Adipocyte (in vitro differentiated cells): ENCODE measurements around the gene CFAP61.
"Not testable (repeated sequence)": the region's sequence is repeated elsewhere in the genome, so short reads cannot be mapped to it uniquely, and the experiment has no call there.

ENCODE experiments used
- DNase-seq: peaks from one replicate; pipeline ENCODE4 v3.0.0-alpha.2; 2015; ENCODE audit warnings: low read depth
- H3K27me3 ChIP-seq: replicated peaks from 2 replicates; pipeline ENCODE4 v1.7.0; 2013; ENCODE audit warnings: mild to moderate bottlenecking, low read length, moderate library complexity; ENCODE audit not compliant: control insufficient read depth, insufficient read depth
- H3K36me3 ChIP-seq: 2 replicates; pipeline ENCODE4 v1.7.0; 2013; ENCODE audit warnings: low read length, mild to moderate bottlenecking, moderate library complexity; ENCODE audit not compliant: control insufficient read depth, insufficient read depth, severe bottlenecking
- H3K4me1 ChIP-seq: 2 replicates; pipeline ENCODE4 v1.7.0; 2013; ENCODE audit warnings: mild to moderate bottlenecking, low read length, moderate library complexity; ENCODE audit not compliant: control insufficient read depth, insufficient read depth
- H3K4me3 ChIP-seq: 2 replicates; pipeline ENCODE4 v1.7.0; 2013; ENCODE audit warnings: mild to moderate bottlenecking, low read length, moderate library complexity
- H3K9ac ChIP-seq: 2 replicates; pipeline ENCODE4 v1.7.0; 2013; ENCODE audit warnings: mild to moderate bottlenecking, low read length, moderate library complexity
- H3K9me3 ChIP-seq: 2 replicates; pipeline ENCODE4 v1.7.0; 2013; ENCODE audit warnings: mild to moderate bottlenecking, low read length, moderate library complexity; ENCODE audit not compliant: control insufficient read depth

CFAP61 gene

DNA sequence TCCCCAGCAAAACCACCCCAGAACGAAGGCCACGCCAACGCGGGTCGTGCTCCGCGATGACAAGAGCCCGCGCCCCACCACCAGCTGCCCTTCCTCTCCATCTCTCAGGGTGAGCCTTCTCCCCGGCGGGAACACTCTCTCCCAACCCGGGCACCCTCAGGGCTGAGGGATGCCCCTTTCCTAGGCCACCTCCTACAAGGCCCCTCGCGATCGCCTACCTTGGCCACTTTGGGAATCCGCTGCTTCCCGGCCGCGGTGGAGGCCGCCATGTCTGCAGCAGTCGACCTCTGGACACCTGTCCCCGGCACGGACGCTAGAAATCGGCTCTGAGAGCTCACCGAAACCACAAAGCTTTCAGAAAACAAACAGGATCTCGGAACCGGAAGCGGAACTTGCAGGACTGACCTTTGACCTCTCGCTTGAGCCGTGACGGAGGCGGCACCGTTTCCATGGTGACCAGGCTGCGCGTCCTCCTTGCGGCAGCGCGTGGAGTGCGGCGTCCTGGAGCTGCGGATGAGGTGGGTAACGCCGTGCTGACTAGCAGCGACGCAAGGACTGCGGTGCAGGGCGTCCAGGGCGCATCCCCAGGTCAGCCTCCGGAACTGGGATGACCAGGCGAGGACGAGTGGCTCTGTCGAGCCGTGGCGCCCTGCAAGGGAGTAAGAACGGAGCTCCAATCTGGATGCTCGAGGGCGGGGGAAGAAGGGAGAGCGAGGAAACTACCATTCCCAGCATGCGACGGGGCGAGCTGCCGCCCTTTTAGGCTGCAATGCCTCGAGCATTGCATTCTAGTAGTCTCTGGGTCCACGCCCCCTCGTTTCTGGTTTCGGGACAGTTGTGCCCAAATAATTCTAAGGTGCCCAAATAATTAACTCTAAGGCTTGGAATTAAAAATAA, at the start of gene CFAP61, which contains the start of gene CRNKL1:
CFAP61 (plus strand) TSS at position 459 of the 897 bp plus-strand sequence. CDS start 4,122 bp downstream, outside the sequence.
CRNKL1 (minus strand) TSS at position 393 of the 897 bp plus-strand sequence; CDS start at position 269, 124 bp downstream.
- peaks cover 7% of the 10 kb centered on the region for H3K4me1 ChIP-seq
- peak; percentile 98 for DNase-seq
- H3K36me3 ChIP-seq = peaks cover 31% of the 10 kb centered on the region
- peak within 1 kb of the TSS; percentile 89 for H3K4me3 ChIP-seq
- no peaks in the 10 kb centered on the region for H3K27me3 ChIP-seq
- H3K9ac ChIP-seq = peak within 1 kb of the TSS; percentile 91
- H3K9me3 ChIP-seq = no peaks in the 10 kb centered on the region

- Histone ChIP-seq H3K9me3 (no peaks in the 10 kb centered on the region), H3K4me3 (peak overlapping the region; percentile 78), H3K4me1 (peaks cover 45% of the 10 kb centered on the region), H3K36me3 (peaks cover 29% of the 10 kb centered on the region), H3K9ac (peak overlapping the region; percentile 84), H3K27me3 (no peaks in the 10 kb centered on the region)
- DNase-seq = no peak
Observed at GRCh38 chr20:20003031-20003954, 49.0 kb upstream of the CFAP61 start.

DNA sequence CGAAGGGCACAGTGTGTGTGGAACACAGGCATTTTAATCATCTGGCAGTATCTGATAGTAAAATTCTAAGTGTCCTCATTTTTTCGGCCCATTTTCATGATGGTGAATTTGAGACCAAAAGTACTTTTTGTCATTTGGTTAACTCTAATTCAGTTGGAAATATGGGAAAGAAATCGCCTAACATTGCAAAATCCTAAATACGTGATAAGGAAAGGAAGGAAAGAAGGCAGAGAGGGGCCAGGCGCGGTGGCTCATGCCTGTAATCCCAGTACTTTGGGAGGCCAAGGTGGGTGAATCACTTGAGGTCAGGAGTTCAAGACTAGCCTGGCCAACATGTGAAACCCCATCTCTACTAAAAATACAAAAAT, 48.4 kb upstream of the CFAP61 start:
- DNase-seq, H3K27me3 ChIP-seq, H3K9me3 ChIP-seq: not testable (repeated sequence)
- Histone ChIP-seq H3K36me3 (peaks cover 22% of the 10 kb centered on the region), H3K4me1 (peaks cover 45% of the 10 kb centered on the region), H3K9ac (peak overlapping the region; percentile 84), H3K4me3 (peak overlapping the region; percentile 78)

GRCh38 chr20:20005342-20005741, 47.0 kb upstream of the CFAP61 start:
- Histone ChIP-seq H3K27me3 (no peaks in the 10 kb centered on the region), H3K9ac (no peak overlapping the region), H3K4me1 (peaks cover 47% of the 10 kb centered on the region), H3K4me3 (no peak overlapping the region), H3K9me3 (no peaks in the 10 kb centered on the region), H3K36me3 (peaks cover 8% of the 10 kb centered on the region)
- no peak for DNase-seq

GRCh38 chr20:20009784-20010253, 42.5 kb upstream of the CFAP61 start:
- H3K36me3 ChIP-seq = no peaks in the 10 kb centered on the region
- peaks cover 18% of the 10 kb centered on the region for H3K4me1 ChIP-seq
- no peak overlapping the region for H3K4me3 ChIP-seq
- H3K9me3 ChIP-seq = no peaks in the 10 kb centered on the region
- H3K27me3 ChIP-seq = no peaks in the 10 kb centered on the region
- H3K9ac ChIP-seq = peak overlapping the region; percentile 53
- DNase-seq = no peak

DNA sequence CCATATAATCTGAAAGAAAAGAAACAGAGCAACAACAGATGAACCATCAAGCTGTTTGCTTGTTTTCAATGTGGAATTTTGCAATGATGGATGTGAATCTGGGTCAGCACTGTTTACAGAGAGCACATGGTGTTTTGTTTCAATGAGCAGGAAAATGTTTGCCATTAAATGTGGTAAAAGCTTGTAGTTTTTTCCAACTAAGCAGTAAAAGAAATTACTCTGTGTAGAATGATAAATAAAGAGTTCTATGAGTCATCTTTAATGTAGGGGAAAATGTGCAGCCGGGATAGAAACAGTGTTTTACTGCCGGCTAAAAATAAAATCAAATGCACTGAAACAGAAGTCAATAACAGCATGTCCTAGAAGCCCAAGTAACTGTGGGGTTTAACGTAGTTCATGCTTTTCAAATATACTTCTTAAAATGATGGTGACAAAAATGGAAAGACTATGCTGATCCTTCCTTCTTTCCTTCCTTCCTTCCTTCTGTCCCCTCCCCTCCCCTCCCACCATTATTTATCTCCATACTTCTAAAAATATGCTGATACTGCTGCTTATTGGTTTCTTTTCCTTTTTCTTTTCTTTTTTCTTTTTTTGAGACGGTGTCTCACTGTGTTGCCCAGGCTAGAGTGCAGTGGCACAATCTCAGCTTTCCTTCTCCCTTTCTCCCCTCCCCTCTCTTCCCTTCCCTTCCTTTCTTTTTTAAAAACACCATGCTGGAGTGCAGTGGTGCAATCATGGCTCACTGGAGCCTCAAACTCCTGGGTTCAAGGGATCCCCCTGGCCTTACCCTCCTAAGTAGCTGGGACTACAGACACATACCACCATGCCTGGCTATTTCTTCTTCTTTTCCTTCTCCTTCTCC, 41.5 kb upstream of the CFAP61 start:
- H3K4me1 ChIP-seq = peaks cover 18% of the 10 kb centered on the region
- peak overlapping the region; percentile 74 for H3K4me3 ChIP-seq
- peak; percentile 84 for DNase-seq
- H3K9ac ChIP-seq = peak overlapping the region; percentile 82
- H3K27me3 ChIP-seq = no peaks in the 10 kb centered on the region
- H3K9me3 ChIP-seq = no peaks in the 10 kb centered on the region
- H3K36me3 ChIP-seq = no peaks in the 10 kb centered on the region

DNA sequence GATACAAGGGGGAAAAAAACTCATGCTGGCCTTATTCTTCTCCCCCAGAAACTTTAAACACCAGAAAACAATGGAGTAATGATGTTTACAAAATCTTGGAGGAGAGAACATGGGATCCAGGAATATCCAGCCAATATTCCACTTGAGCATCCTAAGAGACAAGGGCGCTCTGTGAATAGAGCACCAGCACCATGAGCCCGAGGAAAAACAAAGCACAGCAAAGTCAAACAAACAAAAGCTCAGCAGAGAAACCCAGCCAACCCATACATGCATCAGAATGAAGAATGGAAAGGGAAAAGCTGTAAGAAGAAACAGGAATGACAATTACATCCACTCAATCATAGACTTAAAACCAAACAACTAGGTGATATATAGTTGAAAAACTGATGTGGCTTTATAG, 39.8 kb upstream of the CFAP61 start:
- DNase-seq = no peak
- Histone ChIP-seq H3K36me3 (no peaks in the 10 kb centered on the region), H3K4me1 (peaks cover 18% of the 10 kb centered on the region), H3K9ac (no peak overlapping the region), H3K27me3 (no peaks in the 10 kb centered on the region), H3K4me3 (no peak overlapping the region), H3K9me3 (no peaks in the 10 kb centered on the region)

DNA sequence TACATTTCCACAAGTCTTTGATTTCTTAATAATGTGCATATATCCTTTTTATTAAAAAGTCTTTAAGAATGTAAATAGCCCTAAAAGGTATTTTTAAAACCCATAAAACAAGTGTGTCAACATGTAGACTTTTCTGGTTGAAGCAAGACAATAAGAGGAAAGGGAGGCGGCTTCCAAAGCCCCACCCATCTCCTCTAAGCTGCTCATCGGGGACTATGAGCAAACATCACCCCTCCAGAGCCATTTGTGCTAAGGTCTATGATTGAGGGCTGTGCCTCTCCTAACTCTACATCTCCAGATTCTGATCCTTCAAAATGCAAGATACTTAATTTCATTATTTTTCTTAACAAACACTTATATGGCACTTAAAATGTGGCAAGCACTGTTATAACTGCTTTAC, 37.7 kb upstream of the CFAP61 start:
- H3K4me1 ChIP-seq = peaks cover 34% of the 10 kb centered on the region
- H3K36me3 ChIP-seq = no peaks in the 10 kb centered on the region
- no peaks in the 10 kb centered on the region for H3K9me3 ChIP-seq
- no peak overlapping the region for H3K4me3 ChIP-seq
- H3K27me3 ChIP-seq = no peaks in the 10 kb centered on the region
- H3K9ac ChIP-seq = no peak overlapping the region
- no peak for DNase-seq

GRCh38 chr20:20017001-20017843, 35.1 kb upstream of the CFAP61 start, which contains the start of gene NAA20:
TSS of gene NAA20 (plus strand) at chr20:20017362. CDS start at chr20:20017397, 35 bp downstream.
- H3K4me1 ChIP-seq = peaks cover 17% of the 10 kb centered on the region
- DNase-seq = peak; percentile 97
- H3K4me3 ChIP-seq = peak within 1 kb of the TSS; percentile 97
- no peaks in the 10 kb centered on the region for H3K36me3 ChIP-seq
- H3K9ac ChIP-seq = peak within 1 kb of the TSS; percentile 97
- H3K9me3 ChIP-seq = no peaks in the 10 kb centered on the region
- no peaks in the 10 kb centered on the region for H3K27me3 ChIP-seq

DNA sequence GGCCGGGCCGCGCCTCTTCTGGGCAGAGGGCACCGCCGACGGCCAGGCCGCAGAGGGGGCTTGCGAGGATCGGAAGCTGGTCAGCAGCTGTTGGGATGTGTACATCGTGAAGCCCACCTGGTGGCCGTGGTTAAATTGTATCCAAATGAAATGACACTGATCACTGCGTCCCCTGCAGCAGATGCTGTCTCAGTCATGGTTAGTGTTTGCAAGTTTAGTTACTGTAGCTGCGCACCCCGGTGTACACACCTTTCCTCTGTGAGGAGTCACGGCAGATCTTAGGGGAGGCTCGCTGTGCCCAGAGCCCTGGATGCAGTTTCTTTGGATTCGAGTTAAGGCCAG, 34.5 kb upstream of the CFAP61 start:
- Histone ChIP-seq H3K27me3 (no peaks in the 10 kb centered on the region), H3K9me3 (no peaks in the 10 kb centered on the region), H3K9ac (peak overlapping the region; percentile 97), H3K4me3 (peak overlapping the region; percentile 97), H3K36me3 (no peaks in the 10 kb centered on the region), H3K4me1 (peaks cover 17% of the 10 kb centered on the region)
- DNase-seq = no peak
